NCI-H226 (cell line): Measurements from ENCODE around the gene DBI.
"Not testable (repeated sequence)": the region's sequence is repeated elsewhere in the genome, so short reads cannot be mapped to it uniquely, and the experiment has no call there.

Source experiments
- DNase-seq: peaks from one replicate; pipeline ENCODE4 v3.0.0-alpha.2; 2015

Gene DBI

GRCh38 chr2:119366161-119366648, 572 bp upstream of the DBI start:
- no peak for DNase-seq

- DNase-seq, result no peak
These were observed 809 bp downstream of the DBI start for GRCh38 chr2:119367472-119368099.

GRCh38 chr2:119369845-119370244, 3.1 kb downstream of the DBI start:
- DNase-seq, result no peak

- no peak for DNase-seq
These were observed 4.3 kb downstream of the DBI start for GRCh38 chr2:119371111-119371510.

GRCh38 chr2:119372778-119373568, 6.2 kb downstream of the DBI start:
- DNase-seq, result no peak

GRCh38 chr2:119373907-119374745, 7.3 kb downstream of the DBI start:
- DNase-seq, result not testable (repeated sequence)

- not testable (repeated sequence) for DNase-seq
These were observed 9.6 kb downstream of the DBI start for GRCh38 chr2:119376406-119376805.

GRCh38 chr2:119376810-119377209, 10.0 kb downstream of the DBI start:
- no peak for DNase-seq

- DNase-seq, result no peak
These were observed 10.7 kb downstream of the DBI start for GRCh38 chr2:119377294-119377992.

GRCh38 chr2:119377993-119378345, 11.2 kb downstream of the DBI start:
- no peak for DNase-seq

GRCh38 chr2:119378566-119378965, 11.8 kb downstream of the DBI start:
- DNase-seq, result no peak

- DNase-seq, result peak; percentile 12
These were observed 16.8 kb downstream of the DBI start for GRCh38 chr2:119383410-119384140.

GRCh38 chr2:119384971-119385370, 18.2 kb downstream of the DBI start:
- DNase-seq, result no peak

- no peak for DNase-seq
These were observed 18.7 kb downstream of the DBI start for GRCh38 chr2:119385466-119385865.

- peak; percentile 78 for DNase-seq
These were observed 20.8 kb downstream of the DBI start for GRCh38 chr2:119387381-119388129.

- DNase-seq, result peak; percentile 57
These were observed 23.0 kb downstream of the DBI start for GRCh38 chr2:119389615-119390306.

- no peak for DNase-seq
These were observed 27.4 kb downstream of the DBI start for GRCh38 chr2:119393971-119394748.

- DNase-seq, result no peak
These were observed 30.4 kb downstream of the DBI start for GRCh38 chr2:119397196-119397595.

GRCh38 chr2:119402106-119402505, 35.3 kb downstream of the DBI start:
- DNase-seq, result no peak
